GM12878 (cell line): Measurements from ENCODE around the gene NKX1-1. TPM values are rescaled to one million over a fixed set of nuclear protein-coding genes. Genes with fewer than 3 reads are reported as not detected.
A peak's percentile ranks its signal among the peaks of the same experiment; 100 is the strongest.

Experiments used
- ATAC-seq: fragments of 200-7000 bp; cut with Tn5 transposase; 3 replicates; pipeline ENCODE4 v1.9.1; 2020; ENCODE audit warnings: mild to moderate bottlenecking, moderate library complexity
- BruUV-seq: library from RNA; stranded (reverse); fragments of 400-500 nt; replicated peaks from 2 replicates; lab custom pipeline; 2021; lab: Mats Ljungman, UMichigan
- CTCF ChIA-PET: fragments of 300-600 bp; sonication (Branson Sonifier 250); formaldehyde crosslinking; extraction: SDS; loops from one replicate; lab custom pipeline; 2021; ENCODE audit warnings: inconsistent platforms; lab: Yijun Ruan, JAX
- POLR2A ChIA-PET: fragments of 350-600 bp; formaldehyde crosslinking; extraction: SDS; loops from one replicate; lab custom pipeline; 2021; ENCODE audit warnings: inconsistent platforms; lab: Charles Lee
- RAD21 ChIA-PET: fragments of 300-600 bp; sonication (Branson Sonifier 250); formaldehyde crosslinking; loops from one replicate; lab custom pipeline; 2023; ENCODE audit warnings: antibody characterized with exemption; ENCODE audit not compliant: unreplicated experiment; lab: Charles Lee
- SMC1A ChIA-PET: fragments of 300-600 bp; sonication (Branson Sonifier 250); formaldehyde crosslinking; loops from one replicate; lab custom pipeline; 2023; ENCODE audit not compliant: unreplicated experiment, uncharacterized antibody; lab: Charles Lee
- DNase-seq: peaks from one replicate; pipeline ENCODE4 v3.0.0-alpha.2; 2011; ENCODE audit warnings: low read depth, low spot score
- FAIRE-seq: peaks from 3 replicates; lab custom pipeline; 2011; peaks lifted over from hg19 to GRCh38; lab: Jason Lieb, UNC
- H2AFZ ChIP-seq: 2 replicates; pipeline ENCODE4 v1.6.0; 2011; ENCODE audit warnings: low read depth, low read length, control low read depth; ENCODE audit not compliant: control insufficient read depth
- H3K27ac ChIP-seq: 2 replicates; pipeline ENCODE4 v1.5.1; 2011; ENCODE audit warnings: control low read depth; ENCODE audit not compliant: control insufficient read depth, insufficient read depth
- H3K27me3 ChIP-seq, 2 experiments: replicated peaks in 1 of 2; 2 replicates each; pipeline versions ENCODE4 v1.6.0 to v1.6.1; 2011; ENCODE audit warnings: low read length in 1 of 2; ENCODE audit not compliant: control insufficient read depth in 2 of 2, insufficient read depth in 2 of 2
- H3K36me3 ChIP-seq, 2 experiments: 2 replicates each; pipeline ENCODE4 v1.5.1; 2011; ENCODE audit warnings: low read length in 1 of 2; ENCODE audit not compliant: control insufficient read depth in 2 of 2, insufficient read depth in 2 of 2
- H3K4me1 ChIP-seq: 2 replicates; pipeline ENCODE4 v1.6.1; 2011; ENCODE audit warnings: mild to moderate bottlenecking, low read length, moderate library complexity, mixed read lengths; ENCODE audit not compliant: control insufficient read depth, insufficient read depth
- H3K4me2 ChIP-seq: 2 replicates; pipeline ENCODE4 v1.6.0; 2011; ENCODE audit warnings: control low read depth; ENCODE audit not compliant: control insufficient read depth, insufficient read depth
- H3K4me3 ChIP-seq: fragments of 200-600 bp; sonication (generic); 2 replicates; pipeline ENCODE4 v1.5.1; 2016
- H3K79me2 ChIP-seq: 2 replicates; pipeline ENCODE4 v1.6.0; 2011; ENCODE audit warnings: low read length; ENCODE audit not compliant: control insufficient read depth, insufficient read depth
- H3K9ac ChIP-seq: 2 replicates; pipeline ENCODE4 v1.8.0; 2011; ENCODE audit warnings: low read length, control low read depth, mixed read lengths; ENCODE audit not compliant: control insufficient read depth, insufficient read depth
- H3K9me3 ChIP-seq: replicated peaks from 3 replicates; pipeline ENCODE4 v1.5.1; 2011; ENCODE audit warnings: mild to moderate bottlenecking, low read length; ENCODE audit not compliant: control insufficient read depth, insufficient read depth
- H4K20me1 ChIP-seq: 2 replicates; pipeline ENCODE4 v1.6.0; 2011; ENCODE audit not compliant: control insufficient read depth, insufficient read depth
- BCLAF1 ChIP-seq: fragments of 450-650 bp; IDR thresholded peaks from 2 replicates; pipeline ENCODE4 v1.6.1; 2017; ENCODE audit warnings: antibody characterized with exemption, mild to moderate bottlenecking, moderate library complexity
- CTCF ChIP-seq, 3 experiments: IDR thresholded peaks in 2 of 3; conservative IDR thresholded peaks in 1 of 3; 2 replicates each; pipeline ENCODE4 v1.5.1; 2011; ENCODE audit warnings: low read depth in 3 of 3, low read length in 3 of 3, mild to moderate bottlenecking in 3 of 3, control low read depth in 2 of 3, moderate library complexity in 2 of 3, inconsistent platforms in 1 of 3, mixed read lengths in 1 of 3; ENCODE audit not compliant: control insufficient read depth in 2 of 3, insufficient read depth in 1 of 3; ENCODE audit errors: extremely low read depth in 1 of 3
- EGR1 ChIP-seq, 2 experiments: IDR thresholded peaks; 1 replicate in 1 of 2; 2 replicates in 1 of 2; pipeline ENCODE4 v1.6.1; 2011 to 2012; ENCODE audit warnings: low read depth in 2 of 2, low read length in 2 of 2, borderline replicate concordance in 1 of 2, mild to moderate bottlenecking in 1 of 2, moderate library complexity in 1 of 2
- LARP7 ChIP-seq: fragments of 450-650 bp; IDR thresholded peaks from 2 replicates; pipeline ENCODE4 v1.6.1; 2017; ENCODE audit warnings: mild to moderate bottlenecking
- PAX8 ChIP-seq: fragments of 450-650 bp; IDR thresholded peaks from 2 replicates; pipeline ENCODE4 v1.6.1; 2017; ENCODE audit warnings: mild to moderate bottlenecking, moderate library complexity
- POLR2A ChIP-seq: IDR thresholded peaks from 2 replicates; pipeline ENCODE4 v1.6.1; 2011; ENCODE audit warnings: low read depth, mild to moderate bottlenecking, low read length
- TCF12 ChIP-seq: IDR thresholded peaks from 2 replicates; pipeline ENCODE4 v1.6.1; 2011; ENCODE audit warnings: low read depth, mild to moderate bottlenecking, low read length
- YY1 ChIP-seq: IDR thresholded peaks from 2 replicates; pipeline ENCODE4 v1.6.1; 2011; ENCODE audit warnings: low read depth, mild to moderate bottlenecking, low read length
- WGBS: methylation state at CpG from one replicate; pipeline ENCODE4 v1.1.6; 2016; ENCODE audit warnings: low lambda C conversion rate; ENCODE audit not compliant: insufficient replicate concordance, insufficient coverage; ENCODE audit errors: missing lambda C conversion rate; 5-methylcytosine and 5-hydroxymethylcytosine counted together
- in situ Hi-C: fragments of 300-500 bp; cut with MboI; formaldehyde crosslinking; loops from 9 replicates; pipeline ENCODE4 v1.14.3; 2018; ENCODE audit warnings: mixed read lengths
- intact Hi-C: fragments of 100-400 bp; cut with micrococcal nuclease; formaldehyde crosslinking; loops from one replicate; pipeline ENCODE4 v1.14.2; 2022; ENCODE audit not compliant: unreplicated experiment
- polyA plus RNA-seq, 11 experiments: library from polyadenylated mRNA; depleted of rRNA in 4 of 11; unstranded in 6 of 11; stranded (reverse) in 5 of 11; fragments of >200 nt; fragmentation: Nextera tagmentation in 4 of 11; fragmentation: Illumina TruSeq in 1 of 11; extraction: Ambion mirVana in 4 of 11; extraction: Trizol in 1 of 11; gene quantifications; 1 replicate in 1 of 11; 2 replicates in 10 of 11; pipeline versions ENCODE4 v1.2.1 to v1.2.3, GENCODE V29; 2011 to 2016; ENCODE audit warnings: inconsistent platforms in 2 of 11, missing spikeins in 2 of 11, low read depth in 1 of 11
- total RNA-seq, 4 experiments: library from RNA; depleted of rRNA in 3 of 4; stranded (reverse); fragments of >200 nt in 3 of 4; fragmentation: Illumina TruSeq in 1 of 4; extraction: Trizol in 1 of 4; gene quantifications; 2 replicates each; pipeline versions ENCODE4 v1.2.1 to v1.2.3, GENCODE V29; 2013 to 2021

The NKX1-1 gene
- total and polyA plus RNA-seq, 10 of the 15 experiments (the other 5 are each of a cell fraction or from before 2014, with no cell fraction given): not detected

DNA sequence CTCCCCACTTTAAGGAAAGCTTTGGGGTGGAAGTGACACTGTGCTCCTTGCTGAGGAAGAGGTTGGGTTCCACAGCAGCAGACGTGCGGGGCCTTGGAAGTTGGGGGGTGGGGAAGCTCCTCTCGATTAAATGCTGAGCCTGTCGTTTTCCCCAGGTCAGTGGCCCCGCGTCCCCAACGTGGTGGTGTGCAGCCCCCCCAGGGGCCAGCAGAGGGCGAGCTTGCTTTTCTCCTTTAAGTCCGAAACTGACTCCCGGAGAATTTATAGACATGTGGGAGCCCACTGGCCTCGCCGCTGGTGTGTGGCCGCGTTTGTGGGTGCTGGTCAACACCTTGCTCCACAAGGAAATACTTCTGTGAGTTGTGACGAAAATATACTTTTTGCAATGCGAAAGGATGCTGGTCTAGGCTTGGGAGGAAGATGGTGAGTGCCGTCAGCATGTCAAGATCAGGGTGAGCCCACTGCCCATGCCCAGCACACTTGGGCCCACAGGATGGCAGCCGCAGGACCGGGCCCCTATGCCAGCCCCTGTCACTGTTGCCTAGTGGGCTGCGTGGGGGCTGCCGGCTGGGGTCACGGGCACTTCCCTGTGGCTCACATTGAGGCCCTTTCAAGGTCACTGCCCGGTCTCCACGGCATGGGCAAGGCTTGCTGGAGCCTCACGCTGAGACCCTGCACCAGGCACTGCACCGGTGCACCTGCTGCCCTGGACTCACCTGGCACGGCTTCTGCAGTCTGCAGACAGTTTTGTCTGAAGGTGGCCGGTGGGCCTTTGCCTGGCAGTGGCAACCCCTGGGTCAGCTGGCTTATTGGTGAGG is 49.9 kb downstream of the NKX1-1 start (continued):
- no peak for TF ChIP-seq BCLAF1
- TF ChIP-seq YY1: no peak
- TF ChIP-seq CTCF (IDR thresholded peaks at IDR 0.05 in 2 of 3, conservative IDR thresholded peaks at IDR 0.05 in 1 of 3; ENCODE audit: control insufficient read depth in 2 of 3, extremely low read depth in 1 of 3, insufficient read depth in 1 of 3, low read depth in 3 of 3, low read length in 3 of 3): peak; percentile 50 to 70 (median 60)
- TF ChIP-seq PAX8: no peak
- TF ChIP-seq LARP7: no peak

DNA sequence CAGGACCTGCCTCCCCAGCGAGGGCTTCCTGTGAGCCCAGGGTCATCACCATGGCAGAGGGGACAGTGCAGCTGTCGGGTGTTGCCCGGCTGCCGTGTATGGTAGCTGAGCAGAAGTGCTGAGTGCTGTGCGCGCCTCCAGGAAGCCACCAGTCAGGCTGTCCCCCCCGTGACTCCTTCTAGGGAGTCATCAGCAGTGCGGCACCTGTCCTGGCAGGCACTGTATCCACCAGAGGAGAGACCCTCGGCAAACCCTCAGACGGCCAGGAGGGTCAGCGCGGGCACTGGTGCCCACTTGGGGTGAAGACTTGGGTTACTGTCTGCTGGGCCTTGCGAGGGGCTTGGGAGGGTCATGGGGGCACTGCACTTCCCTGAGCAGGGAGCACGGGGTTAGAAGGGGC is 50.9 kb downstream of the NKX1-1 start:
- 97% methylated on average over 14 of the region's 14 CpGs for whole genome bisulfite sequencing
- BruUV-seq: no TSS peak
- ChIA-PET CTCF (interaction anchor here (0.8 to 1.4 kb wide), 5 partner anchors 8 to 613 kb away, joined by 3 to 7 read pairs (median 3); partner anchors contain the start of gene UVSSA), RAD21 (no interaction called here), POLR2A (no interaction called here), SMC1A (interaction anchor here (1.7 kb wide), 1 partner anchor 224 kb away, joined by 6 read pairs; no protein-coding TSS in a partner anchor)
- intact Hi-C loops (no loop called here), in situ Hi-C loops (no loop called here)
- Histone ChIP-seq H3K9me3 (no peaks in the 10 kb centered on the region), H2AFZ (no peak overlapping the region), H3K79me2 (no peaks in the 10 kb centered on the region), H3K4me2 (no peak overlapping the region), H3K27ac (no peak overlapping the region), H3K4me3 (no peak overlapping the region), H3K9ac (no peak overlapping the region), H4K20me1 (no peaks in the 10 kb centered on the region), H3K36me3 (peaks cover 0 to 3% of the 10 kb centered on the region in 2 experiments; a peak in 3 of 4 replicates), H3K4me1 (peaks cover 2% of the 10 kb centered on the region; the same call in 1 of the 2 replicates), H3K27me3 (no peaks in the 10 kb centered on the region)
- ATAC-seq: no peak
- no peak for FAIRE-seq
- TF ChIP-seq EGR1 (IDR thresholded peaks at IDR 0.05; ENCODE audit: borderline replicate concordance in 1 of 2, low read depth in 2 of 2, low read length in 2 of 2) (no peak), POLR2A (0 out of 2 replicates have a peak, but pooled peaks have one; percentile 25), TCF12 (no peak)
- DNase-seq: no peak
